Measurements from ENCODE around the gene LRP8.
A peak's percentile ranks its signal among the peaks of the same experiment; 100 is the strongest.

LRP8 gene

GRCh38 chr1:53294567-53294966, 33.3 kb downstream of the LRP8 start:
- Histone ChIP-seq H3K4me2 (ENCODE audit: low read length) (peak overlapping the region; percentile 76; the same call in 1 of the 2 replicates), H3K4me1 (ENCODE audit: low read length) (peaks cover 60% of the 10 kb centered on the region), H3K36me3 (replicated peaks; ENCODE audit: low read depth, low read length) (peaks cover 6% of the 10 kb centered on the region), H3K4me3 (ENCODE audit: low read length) (no peak overlapping the region), H3K79me2 (ENCODE audit: low read length) (peaks cover 81% of the 10 kb centered on the region), H4K20me1 (ENCODE audit: insufficient read depth, low read length) (peaks cover 5% of the 10 kb centered on the region; the same call in 1 of the 2 replicates), H3K9me3 (ENCODE audit: insufficient read depth, low read length) (no peaks in the 10 kb centered on the region), H3K9ac (ENCODE audit: low read length) (peak overlapping the region; percentile 67; the same call in 1 of the 2 replicates), H3K27ac (ENCODE audit: low read length) (peak overlapping the region; percentile 99), H2AFZ (ENCODE audit: low read depth, low read length) (no peak overlapping the region), H3K27me3 (ENCODE audit: low read depth, low read length) (no peaks in the 10 kb centered on the region)
- TF ChIP-seq EZH2phosphoT487 (IDR thresholded peaks at IDR 0.05; ENCODE audit: low read depth) (no peak), CTCF (IDR thresholded peaks at IDR 0.05; ENCODE audit: low read depth, low read length) (no peak)

DNA sequence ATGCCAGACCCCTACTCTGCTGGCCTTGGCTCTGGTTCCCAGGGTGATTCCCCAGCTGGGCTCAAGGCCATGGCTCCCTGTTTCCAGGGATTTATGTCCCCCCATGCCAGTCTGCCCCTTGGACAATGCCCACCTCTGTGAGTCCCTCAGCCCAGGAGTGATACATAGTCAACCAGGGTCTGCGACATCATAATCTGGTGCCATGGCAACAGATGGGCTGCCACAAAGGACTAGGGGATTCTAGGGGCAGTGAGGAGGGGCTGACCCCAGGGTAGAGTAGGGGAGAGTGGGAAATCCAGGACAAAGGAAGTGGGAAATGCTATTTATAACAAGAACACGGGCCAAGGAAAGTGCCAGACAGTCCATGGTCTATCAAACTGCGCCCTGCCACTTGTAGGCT, 33.8 kb downstream of the LRP8 start:
- H3K79me2 ChIP-seq (ENCODE audit: low read length) = peaks cover 76% of the 10 kb centered on the region
- H3K4me2 ChIP-seq (ENCODE audit: low read length) = peak overlapping the region; percentile 76
- TF ChIP-seq EZH2phosphoT487 (IDR thresholded peaks at IDR 0.05; ENCODE audit: low read depth) (no peak), CTCF (IDR thresholded peaks at IDR 0.05; ENCODE audit: low read depth, low read length) (no peak)
- peaks cover 11% of the 10 kb centered on the region for H3K36me3 ChIP-seq (replicated peaks; ENCODE audit: low read depth, low read length)
- no peak overlapping the region for H2AFZ ChIP-seq (ENCODE audit: low read depth, low read length)
- H3K4me1 ChIP-seq (ENCODE audit: low read length) = peaks cover 60% of the 10 kb centered on the region
- peak overlapping the region; percentile 77; the same call in 1 of the 2 replicates for H3K9ac ChIP-seq (ENCODE audit: low read length)
- H3K4me3 ChIP-seq (ENCODE audit: low read length) = no peak overlapping the region
- H3K9me3 ChIP-seq (ENCODE audit: insufficient read depth, low read length) = no peaks in the 10 kb centered on the region
- peaks cover 5% of the 10 kb centered on the region; the same call in 1 of the 2 replicates for H4K20me1 ChIP-seq (ENCODE audit: insufficient read depth, low read length)
- no peaks in the 10 kb centered on the region for H3K27me3 ChIP-seq (ENCODE audit: low read depth, low read length)
- peak overlapping the region; percentile 99 for H3K27ac ChIP-seq (ENCODE audit: low read length)

DNA sequence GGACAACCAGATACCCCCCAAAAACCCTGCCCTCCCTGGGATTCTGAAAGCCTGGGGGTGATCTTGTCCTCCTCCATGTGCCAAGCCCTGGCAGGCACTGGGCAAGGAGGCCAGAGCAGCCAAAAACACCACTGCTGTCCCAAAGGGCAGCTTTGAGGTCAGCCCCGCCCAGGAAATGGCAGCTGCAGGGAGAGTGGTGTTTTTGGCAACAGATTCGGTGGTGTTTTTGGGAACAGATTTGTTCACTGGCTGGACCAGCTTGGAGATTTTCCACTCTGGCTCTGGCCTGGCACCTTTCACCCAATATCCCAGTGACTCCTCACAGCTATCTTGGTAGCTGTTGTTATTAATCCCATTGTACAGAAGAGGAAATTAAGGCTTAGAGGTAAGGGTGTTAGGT, 34.7 kb downstream of the LRP8 start:
- peaks cover 18% of the 10 kb centered on the region for H3K36me3 ChIP-seq (replicated peaks; ENCODE audit: low read depth, low read length)
- H3K4me1 ChIP-seq (ENCODE audit: low read length) = peaks cover 60% of the 10 kb centered on the region
- H3K27ac ChIP-seq (ENCODE audit: low read length) = peak overlapping the region; percentile 99
- no peak for TF ChIP-seq CTCF (IDR thresholded peaks at IDR 0.05; ENCODE audit: low read depth, low read length)
- no peak for TF ChIP-seq EZH2phosphoT487 (IDR thresholded peaks at IDR 0.05; ENCODE audit: low read depth)
- peak overlapping the region; percentile 77 for H3K9ac ChIP-seq (ENCODE audit: low read length)
- H3K27me3 ChIP-seq (ENCODE audit: low read depth, low read length) = no peaks in the 10 kb centered on the region
- no peak overlapping the region for H2AFZ ChIP-seq (ENCODE audit: low read depth, low read length)
- H3K79me2 ChIP-seq (ENCODE audit: low read length) = peaks cover 69% of the 10 kb centered on the region
- H3K4me3 ChIP-seq (ENCODE audit: low read length) = peak overlapping the region; percentile 57
- peak overlapping the region; percentile 76 for H3K4me2 ChIP-seq (ENCODE audit: low read length)
- peaks cover 5% of the 10 kb centered on the region; the same call in 1 of the 2 replicates for H4K20me1 ChIP-seq (ENCODE audit: insufficient read depth, low read length)
- no peaks in the 10 kb centered on the region for H3K9me3 ChIP-seq (ENCODE audit: insufficient read depth, low read length)

GRCh38 chr1:53292690-53293089, 35.2 kb downstream of the LRP8 start:
- H2AFZ ChIP-seq (ENCODE audit: low read depth, low read length) = no peak overlapping the region
- TF ChIP-seq CTCF (IDR thresholded peaks at IDR 0.05; ENCODE audit: low read depth, low read length) (no peak), EZH2phosphoT487 (IDR thresholded peaks at IDR 0.05; ENCODE audit: low read depth) (no peak)
- H3K36me3 ChIP-seq (replicated peaks; ENCODE audit: low read depth, low read length) = peaks cover 18% of the 10 kb centered on the region
- H3K9me3 ChIP-seq (ENCODE audit: insufficient read depth, low read length) = no peaks in the 10 kb centered on the region
- H3K27ac ChIP-seq (ENCODE audit: low read length) = peak overlapping the region; percentile 99
- H3K27me3 ChIP-seq (ENCODE audit: low read depth, low read length) = no peaks in the 10 kb centered on the region
- H3K4me3 ChIP-seq (ENCODE audit: low read length) = peak overlapping the region; percentile 57
- peak overlapping the region; percentile 76 for H3K4me2 ChIP-seq (ENCODE audit: low read length)
- H3K9ac ChIP-seq (ENCODE audit: low read length) = peak overlapping the region; percentile 77
- peaks cover 5% of the 10 kb centered on the region; the same call in 1 of the 2 replicates for H4K20me1 ChIP-seq (ENCODE audit: insufficient read depth, low read length)
- H3K4me1 ChIP-seq (ENCODE audit: low read length) = peaks cover 60% of the 10 kb centered on the region
- peaks cover 67% of the 10 kb centered on the region for H3K79me2 ChIP-seq (ENCODE audit: low read length)
